GM12878 (cell line): Measurements from ENCODE around the gene ANO8. TPM values are rescaled to one million over a fixed set of nuclear protein-coding genes. Genes with fewer than 3 reads are reported as not detected.

Experiments
- BACH1 ChIP-seq: fragments of 450-650 bp; IDR thresholded peaks from 2 replicates; pipeline ENCODE4 v1.6.1; 2017; ENCODE audit warnings: mild to moderate bottlenecking, borderline replicate concordance
- DPF2 ChIP-seq: fragments of 450-650 bp; IDR thresholded peaks from 2 replicates; pipeline ENCODE4 v1.6.1; 2017; ENCODE audit warnings: mild to moderate bottlenecking
- EED ChIP-seq: sonication (generic); IDR thresholded peaks from 2 replicates; pipeline ENCODE4 v1.6.1; 2016; ENCODE audit warnings: antibody characterized with exemption, low read depth
- FOS ChIP-seq: IDR thresholded peaks from 3 replicates; pipeline ENCODE4 v1.6.1; 2011; ENCODE audit warnings: borderline replicate concordance; ENCODE audit not compliant: insufficient read length; ENCODE audit errors: extremely low read depth
- GATAD2B ChIP-seq: fragments of 450-650 bp; conservative IDR thresholded peaks from 2 replicates; pipeline ENCODE4 v1.6.1; 2017; ENCODE audit warnings: low read depth, mild to moderate bottlenecking, moderate library complexity
- HDGF ChIP-seq: fragments of 450-650 bp; IDR thresholded peaks from 2 replicates; pipeline ENCODE4 v1.6.1; 2016; ENCODE audit warnings: antibody characterized with exemption
- IKZF1 ChIP-seq: fragments of 450-650 bp; conservative IDR thresholded peaks from 2 replicates; pipeline ENCODE4 v1.6.1; 2017; ENCODE audit warnings: antibody characterized with exemption, mild to moderate bottlenecking
- IRF4 ChIP-seq: IDR thresholded peaks from 2 replicates; pipeline ENCODE4 v1.6.1; 2011; ENCODE audit warnings: low read depth, low read length
- MTA2 ChIP-seq: fragments of 450-650 bp; IDR thresholded peaks from 2 replicates; pipeline ENCODE4 v1.6.1; 2016; ENCODE audit warnings: low read depth, mild to moderate bottlenecking, moderate library complexity
- MTA3 ChIP-seq: IDR thresholded peaks from 2 replicates; pipeline ENCODE4 v1.6.1; 2012; ENCODE audit warnings: low read length, inconsistent platforms, borderline replicate concordance
- MYC ChIP-seq: IDR thresholded peaks from 2 replicates; pipeline ENCODE4 v1.6.1; 2011; ENCODE audit warnings: mild to moderate bottlenecking, low read length, moderate library complexity, inconsistent platforms; ENCODE audit not compliant: insufficient read depth, insufficient replicate concordance, insufficient read length, severe bottlenecking
- NR2C1 ChIP-seq: fragments of 450-650 bp; IDR thresholded peaks from 2 replicates; pipeline ENCODE4 v1.6.1; 2017; ENCODE audit warnings: antibody characterized with exemption, mild to moderate bottlenecking, moderate library complexity
- PAX5 ChIP-seq: IDR thresholded peaks from 2 replicates; pipeline ENCODE4 v1.6.1; 2011; ENCODE audit warnings: low read depth, low read length, borderline replicate concordance
- RB1 ChIP-seq: fragments of 450-650 bp; formaldehyde crosslinking; IDR thresholded peaks from 2 replicates; pipeline ENCODE4 v1.6.1; 2017; ENCODE audit warnings: mild to moderate bottlenecking, borderline replicate concordance
- RFX5 ChIP-seq: IDR thresholded peaks from 2 replicates; pipeline ENCODE4 v1.6.1; 2011; ENCODE audit warnings: low read depth, low read length, improper control_type of control experiment
- RUNX3 ChIP-seq: IDR thresholded peaks from 2 replicates; pipeline ENCODE4 v1.6.1; 2012; ENCODE audit warnings: low read length, inconsistent platforms
- SIX5 ChIP-seq: IDR thresholded peaks from 2 replicates; pipeline ENCODE4 v1.6.1; 2011; ENCODE audit warnings: mild to moderate bottlenecking, low read depth, low read length, moderate library complexity; ENCODE audit not compliant: severe bottlenecking
- ZNF217 ChIP-seq: fragments of 450-650 bp; IDR thresholded peaks from 2 replicates; pipeline ENCODE4 v1.6.1; 2017; ENCODE audit warnings: antibody characterized with exemption, mild to moderate bottlenecking
- polyA plus RNA-seq, 11 experiments: library from polyadenylated mRNA; depleted of rRNA in 4 of 11; unstranded in 6 of 11; stranded (reverse) in 5 of 11; fragments of >200 nt; fragmentation: Nextera tagmentation in 4 of 11; fragmentation: Illumina TruSeq in 1 of 11; extraction: Ambion mirVana in 4 of 11; extraction: Trizol in 1 of 11; gene quantifications; 1 replicate in 1 of 11; 2 replicates in 10 of 11; pipeline versions ENCODE4 v1.2.1 to v1.2.3, GENCODE V29; 2011 to 2016; ENCODE audit warnings: inconsistent platforms in 2 of 11, missing spikeins in 2 of 11, low read depth in 1 of 11
- total RNA-seq, 4 experiments: library from RNA; depleted of rRNA in 3 of 4; stranded (reverse); fragments of >200 nt in 3 of 4; fragmentation: Illumina TruSeq in 1 of 4; extraction: Trizol in 1 of 4; gene quantifications; 2 replicates each; pipeline versions ENCODE4 v1.2.1 to v1.2.3, GENCODE V29; 2013 to 2021
- TF ChIP-seq, protein P1 (sequence below): fragments of 450-650 bp; IDR thresholded peaks from 2 replicates; pipeline ENCODE4 v1.6.1; 2016; ENCODE audit warnings: mild to moderate bottlenecking
- TF ChIP-seq, protein P2 (sequence below): fragments of 450-650 bp; formaldehyde crosslinking; IDR thresholded peaks from 2 replicates; pipeline ENCODE4 v1.4.0; 2022; ENCODE audit warnings: mild to moderate bottlenecking, moderate library complexity
- TF ChIP-seq, protein P3 (sequence below), 3 experiments: IDR thresholded peaks in 2 of 3; conservative IDR thresholded peaks in 1 of 3; 2 replicates each; pipeline ENCODE4 v1.5.1; 2011; ENCODE audit warnings: low read depth in 3 of 3, low read length in 3 of 3, mild to moderate bottlenecking in 3 of 3, control low read depth in 2 of 3, moderate library complexity in 2 of 3, inconsistent platforms in 1 of 3, mixed read lengths in 1 of 3; ENCODE audit not compliant: control insufficient read depth in 2 of 3, insufficient read depth in 1 of 3; ENCODE audit errors: extremely low read depth in 1 of 3
- TF ChIP-seq, protein P4 (sequence below): fragments of 450-650 bp; IDR thresholded peaks from 2 replicates; pipeline ENCODE4 v1.6.1; 2016; ENCODE audit warnings: mild to moderate bottlenecking

The ANO8 gene
- total and polyA plus RNA-seq, 10 of the 15 experiments (the other 5 are each of a cell fraction or from before 2014, with no cell fraction given) = 0.04 to 6.7 (median 1.1) TPM

DNA sequence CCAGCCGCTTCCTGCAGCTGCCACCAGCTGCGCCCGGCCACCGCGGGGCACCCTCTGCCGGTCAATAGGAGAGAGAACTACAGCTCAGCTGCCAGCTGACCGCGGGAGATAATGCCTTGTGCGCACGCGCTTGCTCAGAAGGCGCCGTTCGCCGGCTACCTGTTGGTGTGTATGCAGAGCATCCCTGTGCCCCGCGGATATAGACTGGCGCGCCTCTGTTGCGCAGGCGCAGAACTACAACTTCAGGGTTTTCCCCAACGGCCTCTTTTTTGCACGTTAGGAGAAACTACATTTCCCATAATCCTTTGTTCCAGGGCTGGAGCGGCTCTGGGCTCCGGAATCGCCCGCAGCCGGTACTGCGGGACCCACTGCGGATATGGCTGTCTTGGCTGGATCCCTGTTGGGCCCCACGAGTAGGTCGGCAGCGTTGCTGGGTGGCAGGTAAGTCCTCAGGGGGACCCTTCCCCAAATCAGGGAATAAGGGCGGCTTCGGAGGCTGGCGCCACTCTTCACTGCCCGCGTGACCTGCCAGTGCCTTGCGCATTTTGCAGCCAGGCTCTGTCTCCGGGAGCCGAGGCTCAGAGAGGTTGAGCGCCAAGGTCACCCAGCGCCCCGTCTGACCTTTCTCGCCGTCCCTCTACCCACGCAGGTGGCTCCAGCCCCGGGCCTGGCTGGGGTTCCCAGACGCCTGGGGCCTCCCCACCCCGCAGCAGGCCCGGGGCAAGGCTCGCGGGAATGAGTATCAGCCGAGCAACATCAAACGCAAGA, 29.0 kb downstream of the ANO8 start, which contains the start of gene MRPL34 (continued):
- TF ChIP-seq, protein P1, sequence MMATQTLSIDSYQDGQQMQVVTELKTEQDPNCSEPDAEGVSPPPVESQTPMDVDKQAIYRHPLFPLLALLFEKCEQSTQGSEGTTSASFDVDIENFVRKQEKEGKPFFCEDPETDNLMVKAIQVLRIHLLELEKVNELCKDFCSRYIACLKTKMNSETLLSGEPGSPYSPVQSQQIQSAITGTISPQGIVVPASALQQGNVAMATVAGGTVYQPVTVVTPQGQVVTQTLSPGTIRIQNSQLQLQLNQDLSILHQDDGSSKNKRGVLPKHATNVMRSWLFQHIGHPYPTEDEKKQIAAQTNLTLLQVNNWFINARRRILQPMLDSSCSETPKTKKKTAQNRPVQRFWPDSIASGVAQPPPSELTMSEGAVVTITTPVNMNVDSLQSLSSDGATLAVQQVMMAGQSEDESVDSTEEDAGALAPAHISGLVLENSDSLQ = peak; percentile 84
- TF ChIP-seq IRF4 (0 out of 2 replicates have a peak, but pooled peaks have one; percentile 16), RFX5 (no peak), EED (0 out of 2 replicates have a peak, but pooled peaks have one; percentile 57), DPF2 (peak; percentile 67), MTA2 (peak; percentile 34; the same call in 1 of the 2 replicates), HDGF (peak; percentile 27; the same call in 1 of the 2 replicates), MYC (no peak), NR2C1 (peak; percentile 37; the same call in 1 of the 2 replicates), IKZF1 (peak; percentile 85), BACH1 (peak; percentile 57; the same call in 1 of the 2 replicates), SIX5 (peak; percentile 75), FOS (no peak), GATAD2B (peak; percentile 76; the same call in 1 of the 2 replicates), ZNF217 (peak; percentile 51; the same call in 1 of the 2 replicates), PAX5 (no peak; the same call in 1 of the 2 replicates), MTA3 (no peak), RUNX3 (0 out of 2 replicates have a peak, but pooled peaks have one; percentile 56), RB1 (peak; percentile 92)
- TF ChIP-seq, protein P2, sequence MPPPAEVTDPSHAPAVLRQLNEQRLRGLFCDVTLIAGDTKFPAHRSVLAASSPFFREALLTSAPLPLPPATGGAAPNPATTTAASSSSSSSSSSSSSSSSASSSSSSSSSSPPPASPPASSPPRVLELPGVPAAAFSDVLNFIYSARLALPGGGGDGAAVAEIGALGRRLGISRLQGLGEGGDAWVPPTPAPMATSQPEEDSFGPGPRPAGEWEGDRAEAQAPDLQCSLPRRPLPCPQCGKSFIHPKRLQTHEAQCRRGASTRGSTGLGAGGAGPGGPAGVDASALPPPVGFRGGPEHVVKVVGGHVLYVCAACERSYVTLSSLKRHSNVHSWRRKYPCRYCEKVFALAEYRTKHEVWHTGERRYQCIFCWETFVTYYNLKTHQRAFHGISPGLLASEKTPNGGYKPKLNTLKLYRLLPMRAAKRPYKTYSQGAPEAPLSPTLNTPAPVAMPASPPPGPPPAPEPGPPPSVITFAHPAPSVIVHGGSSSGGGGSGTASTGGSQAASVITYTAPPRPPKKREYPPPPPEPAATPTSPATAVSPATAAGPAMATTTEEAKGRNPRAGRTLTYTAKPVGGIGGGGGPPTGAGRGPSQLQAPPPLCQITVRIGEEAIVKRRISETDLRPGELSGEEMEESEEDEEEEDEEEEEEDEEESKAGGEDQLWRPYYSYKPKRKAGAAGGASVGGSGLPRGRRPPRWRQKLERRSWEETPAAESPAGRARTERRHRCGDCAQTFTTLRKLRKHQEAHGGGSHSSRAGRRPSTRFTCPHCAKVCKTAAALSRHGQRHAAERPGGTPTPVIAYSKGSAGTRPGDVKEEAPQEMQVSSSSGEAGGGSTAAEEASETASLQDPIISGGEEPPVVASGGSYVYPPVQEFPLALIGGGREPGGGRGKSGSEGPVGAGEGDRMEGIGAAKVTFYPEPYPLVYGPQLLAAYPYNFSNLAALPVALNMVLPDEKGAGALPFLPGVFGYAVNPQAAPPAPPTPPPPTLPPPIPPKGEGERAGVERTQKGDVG = no peak
- TF ChIP-seq, protein P3, sequence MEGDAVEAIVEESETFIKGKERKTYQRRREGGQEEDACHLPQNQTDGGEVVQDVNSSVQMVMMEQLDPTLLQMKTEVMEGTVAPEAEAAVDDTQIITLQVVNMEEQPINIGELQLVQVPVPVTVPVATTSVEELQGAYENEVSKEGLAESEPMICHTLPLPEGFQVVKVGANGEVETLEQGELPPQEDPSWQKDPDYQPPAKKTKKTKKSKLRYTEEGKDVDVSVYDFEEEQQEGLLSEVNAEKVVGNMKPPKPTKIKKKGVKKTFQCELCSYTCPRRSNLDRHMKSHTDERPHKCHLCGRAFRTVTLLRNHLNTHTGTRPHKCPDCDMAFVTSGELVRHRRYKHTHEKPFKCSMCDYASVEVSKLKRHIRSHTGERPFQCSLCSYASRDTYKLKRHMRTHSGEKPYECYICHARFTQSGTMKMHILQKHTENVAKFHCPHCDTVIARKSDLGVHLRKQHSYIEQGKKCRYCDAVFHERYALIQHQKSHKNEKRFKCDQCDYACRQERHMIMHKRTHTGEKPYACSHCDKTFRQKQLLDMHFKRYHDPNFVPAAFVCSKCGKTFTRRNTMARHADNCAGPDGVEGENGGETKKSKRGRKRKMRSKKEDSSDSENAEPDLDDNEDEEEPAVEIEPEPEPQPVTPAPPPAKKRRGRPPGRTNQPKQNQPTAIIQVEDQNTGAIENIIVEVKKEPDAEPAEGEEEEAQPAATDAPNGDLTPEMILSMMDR (IDR thresholded peaks at IDR 0.05 in 2 of 3, conservative IDR thresholded peaks at IDR 0.05 in 1 of 3; ENCODE audit: control insufficient read depth in 2 of 3, extremely low read depth in 1 of 3, insufficient read depth in 1 of 3, low read depth in 3 of 3, low read length in 3 of 3) = peak; percentile 78 to 91 (median 80); a peak in 5 of 6 replicates
- TF ChIP-seq, protein P4, sequence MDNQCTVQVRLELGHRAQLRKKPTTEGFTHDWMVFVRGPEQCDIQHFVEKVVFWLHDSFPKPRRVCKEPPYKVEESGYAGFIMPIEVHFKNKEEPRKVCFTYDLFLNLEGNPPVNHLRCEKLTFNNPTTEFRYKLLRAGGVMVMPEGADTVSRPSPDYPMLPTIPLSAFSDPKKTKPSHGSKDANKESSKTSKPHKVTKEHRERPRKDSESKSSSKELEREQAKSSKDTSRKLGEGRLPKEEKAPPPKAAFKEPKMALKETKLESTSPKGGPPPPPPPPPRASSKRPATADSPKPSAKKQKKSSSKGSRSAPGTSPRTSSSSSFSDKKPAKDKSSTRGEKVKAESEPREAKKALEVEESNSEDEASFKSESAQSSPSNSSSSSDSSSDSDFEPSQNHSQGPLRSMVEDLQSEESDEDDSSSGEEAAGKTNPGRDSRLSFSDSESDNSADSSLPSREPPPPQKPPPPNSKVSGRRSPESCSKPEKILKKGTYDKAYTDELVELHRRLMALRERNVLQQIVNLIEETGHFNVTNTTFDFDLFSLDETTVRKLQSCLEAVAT = peak; percentile 75; the same call in 1 of the 2 replicates
